Germinal center (tissue), 1 donor: ENCODE data around the gene NXF1.
"Not testable (repeated sequence)": the region's sequence is repeated elsewhere in the genome, so short reads cannot be mapped to it uniquely, and the experiment has no call there.

ENCODE experiments used
- DNase-seq: peaks from one replicate; pipeline ENCODE4 v3.0.0; 2012; ENCODE audit warnings: mixed read lengths, low spot score

NXF1 gene

DNA sequence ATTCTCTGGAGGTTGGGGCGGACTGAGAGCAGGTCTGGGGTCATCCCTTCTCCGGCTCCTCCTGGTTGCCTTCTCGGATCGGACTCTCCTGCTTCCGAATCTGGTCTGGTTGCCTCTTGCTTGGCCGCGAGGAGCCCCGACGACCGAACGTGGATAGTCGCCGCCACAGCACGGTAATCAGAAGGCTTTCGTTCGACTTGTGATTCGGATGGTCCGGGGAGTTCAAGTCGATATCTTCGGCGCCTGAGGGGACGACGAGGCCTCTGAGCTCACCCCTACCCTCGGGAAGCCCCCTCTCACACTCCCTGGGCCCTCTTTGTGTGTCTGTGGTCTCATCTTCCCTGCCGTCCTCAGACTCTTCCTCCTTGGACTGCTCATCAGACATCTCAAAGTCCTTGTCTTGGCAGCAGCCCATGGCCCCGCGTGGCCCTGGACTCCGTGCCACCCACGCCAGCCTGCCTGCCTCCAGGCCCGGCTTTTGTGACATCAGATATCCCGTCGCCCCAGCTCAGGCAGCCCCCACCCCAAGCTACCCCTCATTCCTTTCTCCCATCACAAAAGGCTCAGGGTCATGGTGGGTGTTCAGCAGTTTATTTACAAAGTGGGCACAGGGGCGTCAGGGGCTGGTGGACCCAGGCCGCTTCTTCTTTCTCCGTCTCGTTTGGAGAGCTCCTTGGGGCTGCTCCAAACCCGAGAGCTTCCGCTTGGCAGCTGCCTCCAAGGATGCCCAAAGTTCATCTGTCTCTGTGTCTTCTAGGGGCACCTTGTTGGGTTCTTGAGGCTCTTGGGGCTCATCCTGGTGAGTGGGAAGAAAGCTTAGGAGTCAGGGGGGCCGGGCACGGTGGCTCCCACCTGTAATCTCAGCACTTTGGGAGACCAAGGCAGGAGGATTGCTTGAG is 27.3 kb upstream of the NXF1 start, which contains the start of gene TEX54:
TEX54 (minus strand) TSS at position 506 of the 899 bp plus-strand sequence.
- DNase-seq = no peak

DNA sequence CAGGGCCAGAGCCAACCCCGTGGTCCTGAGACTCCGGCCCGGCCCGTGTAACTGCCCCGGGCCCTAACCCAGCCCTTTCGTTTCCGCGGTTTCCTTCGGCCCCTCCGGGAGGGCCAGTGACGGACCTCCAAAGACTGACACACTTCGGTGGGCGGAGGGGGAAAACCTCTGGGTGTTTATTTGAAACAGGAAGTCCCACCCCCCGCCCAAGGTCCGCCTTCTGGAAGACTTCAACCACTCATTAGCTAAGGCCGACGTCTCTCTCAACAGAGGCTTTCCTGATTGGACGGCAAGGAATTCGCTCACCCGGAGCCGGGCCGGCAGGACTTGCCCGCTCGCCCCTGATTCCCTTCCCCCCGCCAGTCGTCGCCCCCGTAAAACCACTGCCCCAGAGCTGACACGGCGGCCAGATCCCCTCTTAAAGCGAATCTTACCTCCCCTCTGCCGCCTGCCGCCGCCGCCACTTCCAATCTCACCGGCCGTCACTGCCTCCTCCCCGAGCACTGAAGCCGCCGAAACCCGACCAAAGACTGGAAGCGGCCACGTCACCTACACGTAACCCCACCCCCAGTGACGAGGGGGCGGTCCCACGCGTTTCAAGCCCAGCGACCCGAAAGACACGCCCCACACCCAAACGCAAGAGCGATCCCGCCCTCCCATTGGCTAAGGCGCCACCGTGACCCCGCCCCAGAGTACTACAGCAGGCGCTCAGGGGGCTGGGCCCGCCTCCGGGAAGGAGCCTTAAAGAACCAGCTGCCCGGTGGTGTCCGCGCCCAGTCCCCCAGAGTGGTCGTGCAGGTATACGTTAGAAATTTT is 26.5 kb upstream of the NXF1 start, which contains the start of gene STX5:
STX5 (minus strand) TSS at position 532 of the 816 bp plus-strand sequence. CDS start 808 bp downstream, outside the sequence.
- DNase-seq = peak; percentile 98

DNA sequence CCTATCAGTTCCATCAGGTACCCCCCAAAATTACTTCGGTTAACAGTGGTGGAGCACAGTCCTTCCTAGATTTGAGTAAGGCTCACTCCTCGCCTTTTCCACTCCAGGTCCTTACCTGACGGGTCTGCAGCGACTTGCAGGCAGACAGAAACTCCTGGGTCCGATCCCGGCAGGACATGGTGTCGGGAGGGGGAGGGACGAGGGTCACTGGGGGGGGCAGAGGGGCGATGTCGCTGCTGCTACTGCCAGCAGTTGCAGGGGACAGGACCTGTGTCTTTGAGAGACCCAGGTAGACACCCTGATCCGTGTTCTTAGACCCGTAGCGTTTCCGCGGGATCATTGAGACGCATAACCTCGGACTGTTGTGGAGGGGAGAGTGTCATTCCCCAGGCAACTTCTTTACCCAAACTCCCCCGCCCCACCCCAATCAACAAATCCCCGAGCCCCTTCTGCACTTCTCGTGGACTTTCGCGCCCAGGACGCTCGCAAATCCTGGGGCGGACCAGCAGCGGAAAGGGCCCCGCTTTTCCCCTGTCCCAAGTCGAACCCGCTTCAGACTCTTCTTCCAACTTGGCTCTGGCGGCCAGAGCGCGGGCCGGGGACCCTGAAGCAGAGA is 25.8 kb upstream of the NXF1 start:
- peak; percentile 51 for DNase-seq

DNA sequence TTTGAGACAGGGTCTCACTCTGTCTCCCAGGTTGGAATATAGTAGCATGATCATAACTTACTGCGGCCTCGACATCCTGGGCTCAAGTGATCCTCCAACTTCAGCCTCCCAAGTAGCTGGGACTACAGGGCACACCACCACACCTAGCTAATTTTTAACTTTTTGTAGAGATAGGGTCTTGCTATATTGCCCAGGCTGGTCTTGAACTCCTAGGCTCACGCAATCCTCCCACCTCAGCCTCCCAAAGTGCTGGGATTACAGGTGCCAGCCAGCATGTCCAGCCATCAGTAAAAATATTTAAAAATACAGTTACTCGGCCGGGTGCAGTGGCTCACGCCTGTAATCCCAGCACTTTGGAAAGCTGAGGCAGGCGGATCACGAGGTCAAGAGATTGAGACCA is 22.9 kb upstream of the NXF1 start:
- not testable (repeated sequence) for DNase-seq

DNA sequence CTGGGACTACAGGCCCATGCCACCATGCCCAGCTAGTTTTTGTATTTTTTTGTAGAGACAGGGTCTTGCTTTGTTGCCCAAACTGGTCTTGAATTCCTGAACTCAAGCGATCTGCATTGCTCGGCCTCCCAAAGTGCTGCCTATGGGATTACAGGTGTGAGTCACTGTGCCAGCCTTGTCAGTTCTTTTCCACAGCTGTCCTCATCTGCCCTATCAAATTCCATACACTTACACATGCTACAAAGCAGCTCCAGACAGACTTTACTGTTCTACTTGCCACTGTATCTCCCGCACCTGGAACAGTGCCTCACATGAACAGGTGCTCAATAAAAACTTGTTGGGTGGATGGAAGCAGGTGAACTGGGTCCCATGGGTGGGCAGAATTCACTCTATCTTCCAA is 18.4 kb upstream of the NXF1 start:
- DNase-seq = no peak

DNA sequence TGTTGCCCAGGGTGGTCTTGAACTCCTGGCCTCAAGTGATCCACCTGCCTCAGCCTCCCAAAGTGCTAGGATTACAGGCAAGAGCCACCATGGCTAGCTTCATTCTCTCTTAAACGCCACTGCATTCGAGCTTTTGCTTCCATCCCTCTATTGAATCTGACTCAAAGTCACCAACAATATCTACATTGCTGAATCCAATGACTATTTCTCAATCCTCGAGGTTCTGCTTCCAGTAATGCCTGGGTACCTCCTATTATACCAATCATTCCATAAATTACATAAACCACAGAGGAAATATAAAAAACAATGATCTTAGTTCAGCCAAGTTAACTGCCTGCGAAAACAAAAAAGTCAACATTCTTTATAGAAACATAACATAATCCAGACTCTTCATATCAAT is 11.9 kb upstream of the NXF1 start:
- no peak for DNase-seq

DNA sequence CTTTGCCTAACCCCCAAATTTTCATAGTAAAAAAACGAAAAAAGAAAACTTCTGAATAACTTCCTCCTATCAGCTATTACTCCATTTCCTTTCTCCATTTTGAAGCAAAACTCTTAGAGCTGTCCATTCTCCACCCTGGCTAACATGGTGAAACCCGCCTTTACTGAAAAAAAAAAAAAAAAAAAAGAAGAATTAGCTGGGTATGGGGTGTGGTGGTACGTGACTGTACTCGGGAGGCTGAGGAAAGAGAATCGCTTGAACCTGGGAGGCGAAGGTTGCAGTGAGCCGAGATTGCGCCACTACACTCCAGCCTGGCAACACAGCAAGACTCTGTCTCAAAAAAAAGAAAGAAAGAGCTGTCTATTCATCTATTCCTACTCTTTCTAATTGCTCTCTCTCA is 11.3 kb upstream of the NXF1 start:
- DNase-seq = no peak

DNA sequence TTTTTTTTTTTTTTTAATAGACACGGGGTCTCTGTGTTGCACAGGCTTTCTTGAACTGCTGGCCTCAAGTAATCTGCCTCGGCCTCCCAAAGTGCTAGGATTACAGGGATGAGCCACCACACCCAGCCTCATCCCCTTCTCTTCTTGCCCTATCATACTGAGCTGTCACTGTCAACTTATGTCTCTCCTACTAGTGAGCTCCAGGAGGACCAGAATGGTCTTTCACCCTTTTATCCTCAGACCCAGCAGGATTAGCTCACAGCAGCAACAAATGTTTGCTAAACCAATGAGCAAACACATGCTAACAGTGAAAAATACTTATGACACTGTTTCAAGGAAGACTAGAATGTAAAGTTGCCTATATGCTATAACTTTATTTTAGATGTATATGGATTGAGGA is 6.4 kb upstream of the NXF1 start:
- no peak for DNase-seq

DNA sequence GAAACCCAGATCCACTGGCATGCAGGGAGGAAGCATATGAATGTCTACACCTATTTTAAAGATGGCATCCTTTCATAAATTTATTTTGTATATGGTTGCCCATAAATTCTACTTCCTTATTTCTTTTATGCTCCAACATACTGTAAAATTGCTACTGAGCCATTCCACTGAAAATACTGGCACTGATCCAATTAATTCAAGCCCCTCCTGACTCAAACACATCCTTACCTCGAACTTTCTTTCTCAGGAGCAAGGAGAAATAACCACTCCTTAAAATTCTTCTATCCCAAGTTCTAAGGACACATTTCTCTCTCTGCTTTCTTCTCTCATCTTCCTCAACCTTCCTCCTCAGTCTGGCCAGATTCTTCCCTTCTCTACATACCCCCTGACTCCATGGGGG is 5.5 kb upstream of the NXF1 start:
- no peak for DNase-seq

DNA sequence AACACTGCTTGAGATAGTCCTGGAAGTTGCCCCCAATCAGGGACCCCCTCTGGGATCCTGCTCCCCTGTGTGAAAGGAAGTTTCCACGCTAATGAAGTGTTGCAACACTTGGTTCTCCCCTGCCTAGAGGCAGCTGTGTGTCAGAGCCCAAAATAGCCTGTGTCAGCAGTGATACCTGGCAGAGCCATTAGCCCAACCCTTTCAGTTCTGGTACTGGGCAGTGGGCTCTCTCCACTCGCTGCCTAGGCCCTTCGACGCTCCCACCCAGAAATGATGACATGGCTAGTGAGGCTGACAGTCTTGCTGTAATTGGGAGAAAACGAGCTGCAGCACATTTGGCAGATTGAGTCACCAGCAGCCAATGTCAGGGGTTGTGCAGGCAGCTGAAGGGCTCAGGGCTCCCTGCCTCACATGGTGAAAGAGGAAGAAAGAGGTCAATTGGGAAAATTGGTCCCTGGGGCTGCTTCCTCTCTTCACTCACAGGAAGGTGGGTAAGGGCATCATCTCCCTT is 1.4 kb upstream of the NXF1 start:
- no peak for DNase-seq

DNA sequence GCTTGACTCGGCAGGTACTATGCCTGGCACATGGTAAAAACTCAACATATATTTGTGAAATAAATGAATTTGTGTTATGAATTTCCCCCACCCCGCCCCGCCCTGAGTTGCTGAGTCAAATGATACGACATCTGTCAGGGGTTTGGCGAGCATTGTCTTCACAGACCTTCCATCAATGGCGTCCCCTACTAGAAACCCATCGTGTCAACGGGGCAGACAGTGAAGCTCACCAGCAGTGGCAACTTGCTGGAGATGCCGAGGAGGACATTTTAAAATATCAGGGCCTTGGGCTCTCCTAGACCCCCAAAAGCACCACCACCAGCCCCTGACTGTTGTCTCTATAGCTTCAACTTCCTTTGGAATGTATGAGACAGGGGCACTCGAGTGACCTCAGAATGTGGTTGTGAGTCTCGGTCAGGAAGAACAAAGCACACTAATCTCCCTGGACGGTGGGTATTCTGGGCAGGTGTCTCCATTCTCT is 761 bp upstream of the NXF1 start:
- peak; percentile 42 for DNase-seq

DNA sequence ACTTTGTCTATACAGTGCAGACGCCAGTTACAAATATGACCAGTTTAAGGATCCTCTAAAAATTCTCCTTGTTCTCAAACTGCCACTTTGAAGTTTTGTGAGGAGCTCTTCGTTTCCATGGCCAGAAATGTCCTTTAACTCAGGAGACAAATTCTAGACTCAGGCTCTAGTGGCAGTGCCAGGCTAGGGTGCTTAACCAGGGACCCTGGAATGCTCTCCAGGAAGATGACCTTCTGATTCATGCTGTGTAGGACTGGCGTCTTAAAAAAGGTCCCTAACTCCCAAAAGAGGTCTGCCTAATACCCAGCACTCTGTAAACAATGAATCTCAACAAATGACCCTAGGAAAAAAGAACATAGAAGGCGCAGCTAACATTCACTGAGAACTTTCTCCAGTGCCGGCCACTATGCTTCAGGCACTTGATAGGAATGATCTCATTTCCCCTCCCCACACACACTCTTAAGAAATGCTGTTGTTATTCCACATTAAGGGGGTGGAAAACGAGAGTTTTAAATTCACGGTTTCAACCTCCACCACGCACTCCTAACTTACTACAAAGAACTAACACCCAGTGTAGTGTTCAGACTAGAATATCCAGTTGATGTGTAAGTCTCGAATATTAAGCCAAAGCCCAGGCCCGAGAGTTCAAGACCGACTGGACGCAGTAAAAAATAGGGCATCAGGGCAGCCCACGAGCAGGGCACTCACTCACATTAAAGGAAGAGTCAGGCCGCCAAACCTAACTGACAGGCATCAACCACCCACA is 747 bp downstream of the NXF1 start:
- no peak for DNase-seq

DNA sequence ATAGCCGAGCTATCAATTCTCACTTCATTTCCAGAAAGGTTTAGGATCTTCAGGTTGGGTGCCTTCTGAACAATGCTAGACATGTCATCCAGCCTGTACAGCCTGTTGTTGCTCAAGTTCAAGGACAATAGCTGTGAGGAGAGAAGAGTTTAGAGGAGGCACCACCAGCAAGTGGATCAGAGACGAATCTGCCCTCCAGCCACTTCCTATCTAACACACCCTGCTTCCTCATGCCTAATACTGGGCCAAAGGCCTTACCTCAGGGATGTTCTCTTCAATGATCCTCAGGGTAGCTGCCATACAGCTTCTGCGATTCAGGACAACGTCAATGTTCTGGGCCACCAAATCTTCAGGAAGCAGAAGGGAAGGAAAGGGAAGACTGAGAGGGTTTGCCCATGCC is 4.2 kb downstream of the NXF1 start:
- no peak for DNase-seq

DNA sequence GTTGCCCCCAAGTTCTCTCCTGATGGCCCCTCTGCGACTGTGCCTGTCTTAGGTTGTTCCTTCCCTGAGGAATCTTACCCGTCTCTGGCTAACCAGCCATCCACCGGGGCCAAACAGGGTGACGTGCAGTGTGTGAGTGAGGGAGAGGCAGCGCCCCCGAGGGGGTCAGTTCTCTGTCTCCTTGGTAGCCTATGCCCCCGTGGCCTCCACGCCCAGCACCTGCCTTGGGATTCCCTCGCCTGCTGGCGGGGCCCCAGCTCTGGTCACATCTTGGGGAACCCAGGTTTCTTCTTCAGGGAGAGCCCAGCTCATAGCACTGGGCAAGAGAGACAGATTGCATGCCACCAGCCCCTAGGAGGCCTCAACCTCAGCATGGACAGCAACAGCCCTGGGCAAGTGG is 5.8 kb downstream of the NXF1 start:
- DNase-seq = no peak

DNA sequence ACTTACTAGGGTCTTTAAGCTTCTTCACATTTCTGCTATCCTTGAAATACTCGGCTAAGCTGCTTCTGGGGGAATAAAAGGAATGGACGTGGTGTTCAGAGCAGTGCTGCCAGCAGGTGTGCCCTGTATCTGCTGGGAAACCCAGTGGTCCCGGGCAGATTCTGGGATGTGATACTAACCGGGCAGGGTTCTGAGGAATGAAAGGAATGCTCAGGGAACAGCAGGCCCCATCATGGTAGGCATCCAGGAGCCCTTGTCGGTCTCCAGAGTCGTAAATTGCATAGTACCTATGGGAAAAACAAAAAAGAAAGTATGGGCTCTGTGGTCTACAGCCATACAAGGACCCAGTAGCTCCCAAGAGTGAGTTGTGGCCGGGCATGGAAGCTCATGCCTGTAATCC is 9.0 kb downstream of the NXF1 start:
- DNase-seq = no peak

DNA sequence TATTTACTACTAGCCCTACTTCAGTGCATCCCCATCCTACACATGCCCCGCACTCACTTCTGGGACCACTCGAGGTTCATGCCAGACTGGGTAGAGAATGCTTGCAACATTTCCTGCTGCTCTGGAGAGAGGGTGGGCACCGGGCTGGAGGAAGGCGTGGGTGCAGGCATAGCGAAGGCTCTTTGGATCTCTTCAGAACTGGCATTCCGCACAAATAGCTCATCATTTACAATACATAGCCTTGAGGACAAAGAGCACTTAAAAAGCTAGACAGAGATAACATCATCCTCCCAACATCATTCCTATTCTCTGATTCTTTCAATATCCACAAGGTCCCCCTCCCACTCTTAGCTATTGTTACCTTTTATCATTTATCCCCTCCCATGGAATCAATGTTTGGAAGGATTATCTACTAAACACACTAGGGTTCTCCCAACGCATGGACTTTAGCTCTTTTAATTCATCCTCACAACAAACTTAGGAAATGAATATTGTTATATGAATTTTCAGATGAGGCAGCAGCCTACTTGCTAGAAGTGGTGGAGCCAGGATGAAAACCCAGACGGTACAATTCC is 11.0 kb downstream of the NXF1 start:
- no peak for DNase-seq

DNA sequence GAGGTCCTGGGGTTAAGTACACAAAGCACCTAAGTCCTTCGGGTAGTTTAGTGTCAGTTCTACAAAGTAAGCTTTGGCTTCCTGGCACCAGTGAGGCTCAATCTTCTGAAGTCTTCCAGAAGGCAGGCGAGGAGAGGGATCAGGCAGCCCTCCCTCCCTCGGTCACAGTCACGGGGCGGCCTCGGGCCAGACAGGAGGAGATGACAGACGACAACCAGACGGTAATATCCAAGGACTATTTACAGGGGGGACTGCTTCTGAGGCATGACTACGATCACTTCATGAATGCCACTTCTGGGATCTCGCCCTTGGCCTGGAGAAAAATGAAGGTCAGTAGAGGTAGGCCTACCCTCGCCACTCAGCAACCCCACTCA is 13.1 kb downstream of the NXF1 start:
- no peak for DNase-seq

DNA sequence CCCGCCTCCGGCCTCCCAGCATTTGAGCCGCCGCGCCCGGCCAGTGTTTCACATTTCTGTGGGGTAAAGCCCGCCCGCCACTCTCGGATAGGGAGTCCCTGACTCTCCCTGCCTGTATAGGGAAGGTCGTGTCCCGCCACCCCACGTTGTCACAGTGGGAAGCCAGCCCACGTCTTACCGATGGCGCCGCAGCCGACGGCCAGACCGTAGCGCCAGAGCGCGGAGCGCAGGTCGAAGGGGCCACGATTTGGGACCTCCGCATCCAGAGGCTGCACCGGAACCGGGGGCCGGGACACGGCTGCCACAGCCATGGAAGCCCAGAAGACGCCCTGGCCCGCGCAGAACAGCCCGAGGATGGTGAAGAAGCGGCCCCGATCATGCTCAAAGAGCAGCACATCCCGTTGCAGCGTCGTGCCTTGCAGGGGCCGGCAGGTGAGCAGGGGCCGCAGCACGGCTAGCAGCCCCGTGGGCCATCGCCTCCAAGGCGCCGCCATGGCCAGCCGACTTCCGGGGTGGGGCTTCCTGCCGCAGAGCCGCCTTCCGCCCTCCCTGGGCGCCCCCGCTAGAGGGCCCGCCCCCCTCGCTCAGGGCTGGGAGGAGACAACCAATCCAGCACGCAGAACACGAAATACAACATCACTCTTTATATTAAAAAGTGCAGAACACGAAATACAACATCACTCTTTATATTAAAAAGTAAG is 13.6 kb downstream of the NXF1 start, which contains the start of gene TMEM223:
TMEM223 (minus strand) TSS at position 506 of the 701 bp plus-strand sequence; CDS start at position 494, 12 bp downstream.
- peak; percentile 91 for DNase-seq

DNA sequence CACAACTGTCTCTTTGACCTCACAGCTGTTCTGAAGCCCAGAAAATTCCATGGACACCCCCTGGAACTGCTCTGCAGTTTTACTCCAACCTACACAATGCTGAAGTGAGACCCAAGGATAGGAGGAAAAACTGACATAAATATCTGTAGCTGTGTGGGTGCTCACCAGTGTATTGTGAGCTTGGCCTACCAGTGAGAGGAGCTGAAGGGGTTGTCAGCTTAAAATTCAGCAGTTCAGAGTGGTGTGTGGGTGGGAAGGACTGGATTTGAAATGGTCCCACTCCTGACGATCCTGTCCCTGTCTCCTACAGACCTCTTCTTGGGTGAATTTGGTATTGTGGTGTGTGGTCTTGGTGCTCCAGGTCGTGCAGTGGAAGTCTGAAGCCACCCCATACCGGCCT is 15.7 kb downstream of the NXF1 start:
- no peak for DNase-seq

DNA sequence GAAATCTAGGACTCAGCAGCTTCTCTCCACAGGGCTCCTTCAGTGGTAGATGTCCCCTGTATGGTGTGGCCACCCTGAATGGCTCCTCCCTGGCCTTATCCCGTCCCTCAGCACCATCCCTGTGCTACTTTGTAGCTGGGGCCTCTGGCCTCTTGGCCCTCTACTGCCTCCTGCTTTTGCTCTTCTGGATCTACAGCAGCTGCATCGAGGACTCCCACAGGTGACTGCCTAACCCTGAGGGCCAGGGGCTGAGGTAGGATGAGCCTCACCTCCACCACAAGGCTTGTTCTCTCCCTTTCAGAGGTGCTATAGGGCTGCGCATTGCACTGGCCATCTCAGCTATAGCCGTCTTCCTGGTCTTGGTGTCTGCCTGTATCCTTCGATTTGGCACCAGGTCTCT is 16.2 kb downstream of the NXF1 start:
- DNase-seq = no peak
